Coronary artery (tissue), 2 donors: ENCODE measurements around the gene CYBC1.

ENCODE experiments used
- DNase-seq: peaks from one replicate; pipeline ENCODE4 v3.0.0-alpha.2; 2017; ENCODE audit warnings: low spot score
- H3K27ac ChIP-seq, 2 donors: fragments of 200-600 bp; sonication (generic); one replicate each; pipeline ENCODE4 v1.5.1; 2016 to 2019
- H3K4me3 ChIP-seq: fragments of 200-600 bp; sonication (generic); 2 replicates; pipeline ENCODE4 v1.5.1; 2016; ENCODE audit warnings: mild to moderate bottlenecking, moderate library complexity
- TF ChIP-seq, protein P1 (sequence below): fragments of 200-600 bp; sonication (generic); IDR thresholded peaks from one replicate; pipeline ENCODE4 v1.5.1; 2019; ENCODE audit warnings: antibody characterized with exemption

Gene CYBC1

DNA sequence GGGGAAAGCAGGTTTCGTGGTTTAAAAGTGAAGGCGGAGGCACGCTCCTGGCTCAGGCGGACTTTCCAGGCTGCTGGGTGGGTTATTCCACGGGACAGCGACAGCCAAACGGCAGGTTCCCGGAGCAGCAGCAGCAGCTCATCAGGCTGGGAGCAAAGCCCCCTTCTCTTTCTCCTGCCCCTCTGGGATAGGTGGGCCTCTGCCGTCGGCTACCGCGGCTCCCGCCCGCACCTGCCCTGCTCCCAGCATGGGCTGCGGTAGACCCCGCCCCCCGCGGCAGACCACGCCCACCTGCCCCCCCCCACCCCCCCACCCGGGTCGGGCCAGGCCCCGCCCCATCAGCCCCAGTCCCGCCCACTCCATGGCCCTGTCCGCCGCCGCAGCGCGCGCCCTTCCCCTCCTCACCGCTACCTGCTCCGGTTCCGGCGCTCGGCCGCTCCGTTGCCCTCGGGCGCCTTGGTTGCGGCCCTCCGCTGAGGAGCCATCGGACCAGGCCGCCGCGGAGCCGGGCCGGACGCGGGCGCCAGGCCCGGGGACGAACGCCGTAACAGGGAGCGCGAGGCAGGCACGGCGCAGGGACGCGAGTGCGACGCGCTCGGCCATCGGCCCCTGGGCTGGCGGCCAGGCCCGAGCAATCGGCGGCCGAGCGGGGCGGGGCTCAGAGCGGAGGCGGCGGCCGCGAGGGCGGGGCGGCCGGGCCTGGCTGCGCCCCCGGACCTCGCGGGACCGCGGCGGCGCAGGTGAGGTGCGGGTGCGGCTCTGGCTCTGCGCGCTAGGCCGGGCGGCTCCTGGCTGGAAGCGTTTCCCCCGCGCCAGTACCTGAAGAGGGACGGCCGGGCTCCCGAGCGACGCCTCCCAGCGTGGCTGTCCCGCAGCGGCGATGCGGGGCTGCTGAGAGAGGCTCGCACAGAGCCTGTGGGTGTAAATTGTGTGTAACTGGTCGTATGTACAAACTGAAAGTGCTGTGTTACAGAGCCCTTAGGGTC is 32.3 kb downstream of the CYBC1 start, which contains the start of the genes HEXD and OGFOD3:
Gene HEXD, plus strand, starts transcription at position 347 of the 986 bp plus-strand sequence. CDS start 1,453 bp downstream, outside the sequence.
Gene OGFOD3, minus strand, starts transcription at position 586 of the 986 bp plus-strand sequence. Its CDS starts 101 bp downstream, at position 485.
- peak within 1 kb of the TSS; percentile 84 for H3K4me3 ChIP-seq
- TF ChIP-seq, protein P1, sequence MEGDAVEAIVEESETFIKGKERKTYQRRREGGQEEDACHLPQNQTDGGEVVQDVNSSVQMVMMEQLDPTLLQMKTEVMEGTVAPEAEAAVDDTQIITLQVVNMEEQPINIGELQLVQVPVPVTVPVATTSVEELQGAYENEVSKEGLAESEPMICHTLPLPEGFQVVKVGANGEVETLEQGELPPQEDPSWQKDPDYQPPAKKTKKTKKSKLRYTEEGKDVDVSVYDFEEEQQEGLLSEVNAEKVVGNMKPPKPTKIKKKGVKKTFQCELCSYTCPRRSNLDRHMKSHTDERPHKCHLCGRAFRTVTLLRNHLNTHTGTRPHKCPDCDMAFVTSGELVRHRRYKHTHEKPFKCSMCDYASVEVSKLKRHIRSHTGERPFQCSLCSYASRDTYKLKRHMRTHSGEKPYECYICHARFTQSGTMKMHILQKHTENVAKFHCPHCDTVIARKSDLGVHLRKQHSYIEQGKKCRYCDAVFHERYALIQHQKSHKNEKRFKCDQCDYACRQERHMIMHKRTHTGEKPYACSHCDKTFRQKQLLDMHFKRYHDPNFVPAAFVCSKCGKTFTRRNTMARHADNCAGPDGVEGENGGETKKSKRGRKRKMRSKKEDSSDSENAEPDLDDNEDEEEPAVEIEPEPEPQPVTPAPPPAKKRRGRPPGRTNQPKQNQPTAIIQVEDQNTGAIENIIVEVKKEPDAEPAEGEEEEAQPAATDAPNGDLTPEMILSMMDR: no peak
- H3K27ac ChIP-seq: peak within 1 kb of the TSS; percentile 78 to 92
- DNase-seq: peak; percentile 86

DNA sequence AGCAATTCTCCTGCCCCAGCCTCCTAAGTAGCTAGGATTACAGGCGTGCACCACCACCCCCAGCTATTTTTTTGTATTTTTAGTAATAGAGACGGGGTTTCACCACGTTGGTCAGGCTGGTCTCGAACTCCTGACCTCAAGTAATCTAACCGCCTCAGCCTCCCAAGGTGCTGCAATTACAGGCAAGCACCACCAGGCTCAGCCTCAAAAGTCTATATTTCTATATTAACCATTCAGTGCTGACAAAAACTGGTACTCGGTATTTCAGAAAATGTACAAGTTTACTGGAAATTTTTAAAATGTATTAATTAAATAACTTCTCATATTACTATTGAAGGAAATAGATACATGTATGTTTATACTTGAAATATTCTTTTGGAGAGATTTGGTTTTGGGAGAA is 33.8 kb downstream of the CYBC1 start:
- no peak overlapping the region for H3K27ac ChIP-seq
- DNase-seq: no peak
- TF ChIP-seq, protein P1: no peak

DNA sequence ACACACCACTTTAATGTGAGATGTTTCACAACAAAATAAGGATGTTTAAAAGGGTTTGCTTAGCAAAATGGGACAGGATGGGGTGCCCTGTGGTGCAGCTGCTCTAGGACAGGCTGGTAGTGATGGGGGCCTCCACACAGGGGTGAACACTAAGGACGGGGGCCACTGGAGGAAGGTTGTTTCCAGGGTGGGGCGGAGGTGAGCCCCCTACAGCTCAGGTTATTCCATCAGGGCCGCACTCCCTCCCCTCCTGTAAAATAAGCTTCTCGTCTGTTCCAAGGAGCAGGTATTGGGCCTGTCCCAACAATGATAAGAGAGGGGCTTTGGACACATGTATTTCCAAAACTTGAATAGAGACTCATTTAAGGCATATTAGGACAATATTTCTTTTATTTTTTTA is 34.3 kb downstream of the CYBC1 start:
- TF ChIP-seq, protein P1: no peak
- H3K4me3 ChIP-seq: no peak overlapping the region

More for the DNA sequence above, 33.8 kb downstream of the CYBC1 start:
- H3K4me3 ChIP-seq: no peak overlapping the region

DNA sequence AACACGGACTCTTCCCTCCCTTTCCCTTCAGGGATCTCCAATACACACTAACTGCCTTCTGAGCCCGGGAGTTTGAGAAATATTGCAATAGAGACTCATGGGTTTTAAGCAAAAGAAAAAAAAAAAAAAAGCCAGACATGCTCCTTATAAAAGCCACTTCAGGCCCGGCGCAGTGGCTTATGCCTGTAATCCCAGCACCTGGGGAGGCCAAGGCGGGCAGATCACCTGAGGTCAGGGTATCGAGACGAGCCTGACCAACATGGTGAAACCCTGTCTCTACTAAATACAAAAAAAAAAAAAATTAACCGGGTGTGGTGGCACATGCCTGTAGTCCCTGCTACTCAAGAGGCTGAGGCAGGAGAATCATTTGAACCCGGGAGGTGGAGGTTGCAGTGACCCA is 34.8 kb downstream of the CYBC1 start:
- H3K4me3 ChIP-seq: no peak overlapping the region
- DNase-seq: no peak
- no peak overlapping the region for H3K27ac ChIP-seq
- TF ChIP-seq, protein P1: no peak

More for the DNA sequence above, 34.3 kb downstream of the CYBC1 start:
- H3K27ac ChIP-seq: no peak overlapping the region
- no peak for DNase-seq

DNA sequence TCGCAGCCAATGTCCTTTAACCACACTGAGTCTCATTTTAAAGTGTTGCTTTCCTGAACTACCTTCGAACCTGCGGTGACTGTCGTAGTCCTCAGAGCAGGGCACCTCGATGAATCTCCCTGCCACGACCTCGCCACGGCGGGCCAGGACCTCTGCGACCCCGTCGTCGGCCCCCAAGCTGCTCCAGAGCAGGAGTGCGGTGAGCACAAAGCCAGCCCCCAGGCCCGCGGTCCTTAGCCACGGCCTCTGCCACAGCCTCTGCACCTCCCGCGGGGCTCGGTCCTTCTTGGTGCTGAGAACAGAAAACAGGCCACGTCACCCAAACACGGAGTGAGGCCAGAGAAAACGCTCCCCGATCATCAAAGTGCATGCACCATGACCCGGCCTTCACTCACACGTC is 35.2 kb downstream of the CYBC1 start:
- Histone ChIP-seq H3K4me3 (no peak overlapping the region), H3K27ac (no peak overlapping the region)
- no peak for DNase-seq
- TF ChIP-seq, protein P1: no peak

DNA sequence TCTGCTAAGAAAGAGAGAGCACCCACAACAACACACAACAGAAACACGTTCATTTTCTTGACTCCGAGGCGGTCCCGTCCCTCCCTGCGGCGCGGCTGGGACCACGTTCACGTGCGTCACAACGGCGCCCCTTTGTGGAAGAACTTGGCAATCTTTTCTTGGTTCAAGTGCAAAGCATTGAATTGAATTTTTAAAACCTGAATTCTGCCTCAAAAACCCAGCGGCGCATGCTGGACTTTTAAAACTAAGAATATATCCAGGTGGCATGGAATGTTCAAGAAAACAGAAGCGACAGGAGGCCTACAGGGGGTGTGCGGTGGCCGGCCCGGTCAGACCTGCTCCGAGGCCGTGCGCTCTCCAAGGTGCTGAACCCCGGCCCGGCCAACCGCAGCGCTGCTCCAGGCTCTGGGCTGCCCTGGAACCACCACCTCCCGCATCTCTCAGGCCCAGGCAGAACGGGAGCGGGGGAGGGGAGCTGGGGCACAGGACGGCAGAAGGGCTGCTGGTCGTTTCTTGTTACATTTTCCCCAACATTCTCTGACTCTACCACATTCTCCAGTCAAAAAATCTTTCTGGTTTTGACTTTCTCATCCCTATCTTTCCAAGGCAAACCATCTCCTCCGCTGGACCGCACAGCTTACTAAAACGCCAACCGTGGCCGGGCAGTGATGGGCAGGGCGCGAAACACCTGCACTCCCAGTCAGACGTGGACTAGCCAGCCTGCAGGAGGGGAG is 35.8 kb downstream of the CYBC1 start:
- Histone ChIP-seq H3K27ac (no peak overlapping the region), H3K4me3 (no peak overlapping the region)
- TF ChIP-seq, protein P1: peak; percentile 20
- DNase-seq: no peak
